NB4 (cell line): ENCODE data around the gene TMED10.

Source experiments
- DNase-seq: peaks from one replicate; pipeline ENCODE4 v3.0.0; 2010; ENCODE audit warnings: low read depth
- H3K4me3 ChIP-seq: one replicate; pipeline ENCODE4 v1.5.1; 2011; ENCODE audit warnings: mild to moderate bottlenecking, low read depth, low read length, moderate library complexity
- CTCF ChIP-seq: IDR thresholded peaks from one replicate; pipeline ENCODE4 v1.5.1; 2012; ENCODE audit warnings: low read depth, low read length
- MAX ChIP-seq: IDR thresholded peaks from 2 replicates; pipeline ENCODE4 v1.6.1; 2011; ENCODE audit warnings: low read depth, low read length
- MYC ChIP-seq: IDR thresholded peaks from 2 replicates; pipeline ENCODE4 v1.6.1; 2011; ENCODE audit warnings: low read depth, low read length
- POLR2A ChIP-seq: IDR thresholded peaks from 2 replicates; pipeline ENCODE4 v1.6.1; 2011; ENCODE audit warnings: mild to moderate bottlenecking; ENCODE audit not compliant: insufficient read length; ENCODE audit errors: extremely low read depth

TMED10 gene

DNA sequence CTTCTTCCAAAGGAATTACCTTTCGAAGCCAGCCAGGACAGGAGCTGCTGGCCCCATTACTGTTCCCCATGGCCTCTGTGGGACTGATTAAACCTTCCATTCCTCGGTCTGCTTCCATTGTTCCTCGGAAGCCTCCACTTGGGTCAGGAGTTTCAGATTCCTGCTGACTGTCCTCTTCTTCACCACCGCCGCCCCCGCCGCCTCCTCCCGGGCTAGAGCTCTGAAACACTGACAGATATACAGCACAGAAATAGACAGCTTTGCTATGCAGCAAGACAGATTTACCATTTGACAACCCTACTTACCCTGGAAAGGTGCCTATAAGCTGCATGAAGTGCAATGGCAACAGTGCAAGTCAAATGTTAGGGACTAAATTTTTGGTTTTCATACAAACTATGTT, 85.2 kb downstream of the TMED10 start:
- DNase-seq: no peak
- no peak overlapping the region for H3K4me3 ChIP-seq
- TF ChIP-seq MAX (no peak), CTCF (no peak), MYC (no peak), POLR2A (no peak)

DNA sequence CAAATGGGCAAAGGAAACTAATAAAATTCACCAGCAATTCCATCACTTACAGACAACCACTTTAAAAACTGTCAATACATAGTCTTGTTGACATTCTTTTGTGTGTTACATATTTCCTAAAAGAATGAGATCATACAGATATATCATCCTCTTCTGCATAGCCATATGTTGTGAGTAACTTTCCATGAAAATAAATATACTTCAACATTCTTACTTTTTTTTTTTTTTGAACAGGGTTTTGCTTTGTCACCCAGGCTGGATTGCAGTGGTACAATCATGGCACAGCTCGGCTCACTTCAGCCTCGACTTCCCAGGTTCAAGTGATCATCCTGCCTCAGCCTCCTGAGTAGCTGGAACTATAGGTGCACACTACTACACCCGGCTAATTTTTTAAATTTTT, 86.1 kb downstream of the TMED10 start:
- DNase-seq: no peak
- TF ChIP-seq CTCF: no peak
- no peak overlapping the region for H3K4me3 ChIP-seq

- peak; percentile 62 for DNase-seq
- no peak for TF ChIP-seq POLR2A
- TF ChIP-seq MAX: no peak
- no peak for TF ChIP-seq MYC
- peak; percentile 69 for TF ChIP-seq CTCF
- H3K4me3 ChIP-seq: no peak overlapping the region
Measured at GRCh38 chr14:75088566-75089373, 87.6 kb downstream of the TMED10 start.

- no peak for TF ChIP-seq CTCF
- TF ChIP-seq MAX: no peak
- no peak for TF ChIP-seq MYC
- TF ChIP-seq POLR2A: no peak
- no peak for DNase-seq
- H3K4me3 ChIP-seq: no peak overlapping the region
Measured at GRCh38 chr14:75088153-75088552, 88.3 kb downstream of the TMED10 start.

- TF ChIP-seq MAX (no peak), POLR2A (no peak), CTCF (no peak), MYC (no peak)
- no peak for DNase-seq
- no peak overlapping the region for H3K4me3 ChIP-seq
Measured at GRCh38 chr14:75084513-75084912, 91.9 kb downstream of the TMED10 start.

GRCh38 chr14:75083271-75083670, 93.1 kb downstream of the TMED10 start:
- no peak overlapping the region for H3K4me3 ChIP-seq
- DNase-seq: no peak
- no peak for TF ChIP-seq MAX
- TF ChIP-seq MYC: no peak
- no peak for TF ChIP-seq CTCF
- no peak for TF ChIP-seq POLR2A
